Measurements from ENCODE around the gene SNX12. TPM values are rescaled to one million over a fixed set of nuclear protein-coding genes. Genes with fewer than 3 reads are reported as not detected.
"Not testable (repeated sequence)": the region's sequence is repeated elsewhere in the genome, so short reads cannot be mapped to it uniquely, and the experiment has no call there.

Gene SNX12
- total and polyA plus RNA-seq, 12 donors = 25.4 to 101 (median 76.3) TPM

DNA sequence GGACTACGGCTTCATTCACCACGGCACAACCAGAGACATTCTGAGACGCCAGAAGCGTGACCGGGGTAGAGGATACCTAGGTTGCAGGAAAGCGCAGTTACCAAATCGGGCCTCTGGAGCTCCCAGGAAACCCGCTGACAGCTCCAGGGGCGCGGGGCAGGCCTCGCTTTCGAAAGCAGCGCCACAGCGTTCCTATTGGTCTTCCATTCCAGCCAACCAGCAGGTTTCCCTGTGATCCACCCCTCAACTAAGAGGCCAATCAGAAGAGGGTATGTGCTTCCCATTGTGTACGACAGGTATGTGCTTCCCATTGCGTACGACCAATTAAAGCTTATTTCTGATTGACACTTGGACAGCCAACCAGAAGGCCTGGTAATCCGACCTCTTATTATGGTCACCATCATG, 14.9 kb downstream of the SNX12 start:
- intact Hi-C loops (cut with DNase I) = no loop called here
- Histone ChIP-seq H3K4me3 (no peak overlapping the region), H3K27me3 (peaks cover 3% of the 10 kb centered on the region), H3K36me3 (replicated peaks in 1 of 2) (peaks cover 0 to 4% of the 10 kb centered on the region in 2 donors), H3K9me3 (replicated peaks in 1 of 3) (no peaks in the 10 kb centered on the region), H3K27ac (no peak overlapping the region), H3K4me1 (replicated peaks in 1 of 2) (no peaks in the 10 kb centered on the region)
- DNase-seq = peak in 6 of 7 donors; percentile 8 to 61 (median 16)
- WGBS, 4 donors = 55 to 83% (median 58%) methylated on average over 7 to 18 of the region's 18 CpGs; no CpG with 5 or more reads in 1 of the 4 donors
- TF ChIP-seq POLR2A (IDR thresholded peaks at IDR 0.05) = no peak
- TF ChIP-seq, protein P1, sequence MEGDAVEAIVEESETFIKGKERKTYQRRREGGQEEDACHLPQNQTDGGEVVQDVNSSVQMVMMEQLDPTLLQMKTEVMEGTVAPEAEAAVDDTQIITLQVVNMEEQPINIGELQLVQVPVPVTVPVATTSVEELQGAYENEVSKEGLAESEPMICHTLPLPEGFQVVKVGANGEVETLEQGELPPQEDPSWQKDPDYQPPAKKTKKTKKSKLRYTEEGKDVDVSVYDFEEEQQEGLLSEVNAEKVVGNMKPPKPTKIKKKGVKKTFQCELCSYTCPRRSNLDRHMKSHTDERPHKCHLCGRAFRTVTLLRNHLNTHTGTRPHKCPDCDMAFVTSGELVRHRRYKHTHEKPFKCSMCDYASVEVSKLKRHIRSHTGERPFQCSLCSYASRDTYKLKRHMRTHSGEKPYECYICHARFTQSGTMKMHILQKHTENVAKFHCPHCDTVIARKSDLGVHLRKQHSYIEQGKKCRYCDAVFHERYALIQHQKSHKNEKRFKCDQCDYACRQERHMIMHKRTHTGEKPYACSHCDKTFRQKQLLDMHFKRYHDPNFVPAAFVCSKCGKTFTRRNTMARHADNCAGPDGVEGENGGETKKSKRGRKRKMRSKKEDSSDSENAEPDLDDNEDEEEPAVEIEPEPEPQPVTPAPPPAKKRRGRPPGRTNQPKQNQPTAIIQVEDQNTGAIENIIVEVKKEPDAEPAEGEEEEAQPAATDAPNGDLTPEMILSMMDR (IDR thresholded peaks at IDR 0.05) = no peak

DNA sequence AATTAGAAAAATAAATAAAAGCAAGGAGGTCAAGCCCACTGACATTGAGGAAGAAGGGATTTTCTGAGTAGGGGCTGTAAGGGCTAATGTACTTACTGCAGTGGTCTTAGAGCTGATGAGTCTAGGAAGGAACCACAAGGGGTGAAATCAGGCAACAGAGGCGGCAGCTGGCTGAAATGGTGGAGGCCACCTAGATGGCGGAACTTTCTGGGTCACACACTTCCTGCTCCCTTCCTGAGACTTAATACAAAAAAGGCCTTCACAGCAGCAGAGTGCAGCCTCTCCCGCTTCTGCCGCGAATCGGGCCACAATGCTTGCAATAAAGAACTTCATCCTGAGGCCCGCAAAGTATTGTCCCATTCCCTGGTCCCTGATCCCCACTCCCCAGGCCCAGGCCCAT, 15.4 kb downstream of the SNX12 start:
- WGBS, 4 donors = 54 to 76% (median 61%) methylated on average over 1 to 7 of the region's 7 CpGs
- intact Hi-C loops (cut with DNase I) = no loop called here
- Histone ChIP-seq H3K9me3 (replicated peaks in 1 of 3) (no peaks in the 10 kb centered on the region), H3K36me3 (replicated peaks in 1 of 2) (peaks cover 0 to 4% of the 10 kb centered on the region in 2 donors), H3K4me1 (replicated peaks in 1 of 2) (no peaks in the 10 kb centered on the region), H3K27ac (no peak overlapping the region), H3K27me3 (peaks cover 3% of the 10 kb centered on the region), H3K4me3 (no peak overlapping the region)
- no peak for TF ChIP-seq POLR2A (IDR thresholded peaks at IDR 0.05)
- TF ChIP-seq, protein P1 (IDR thresholded peaks at IDR 0.05) = no peak
- DNase-seq = no peak

DNA sequence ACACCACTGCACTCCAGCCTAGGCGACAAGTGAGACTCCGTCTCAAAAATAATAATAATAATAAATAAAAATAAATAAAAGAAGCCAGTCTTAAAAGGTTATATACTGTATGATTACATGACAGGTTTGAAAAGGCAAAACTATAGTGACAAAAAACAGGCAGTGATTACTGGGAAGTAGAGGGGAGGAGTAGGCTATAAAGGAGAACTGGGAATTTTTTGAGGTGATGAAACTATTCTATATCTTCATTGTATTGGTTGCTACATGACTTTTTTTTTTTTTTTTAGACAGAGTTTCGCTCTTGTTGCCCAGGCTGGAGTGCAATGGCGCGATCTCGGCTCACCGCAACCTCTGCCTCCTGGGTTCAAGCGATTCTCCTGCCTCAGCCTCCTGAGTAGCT, 20.2 kb downstream of the SNX12 start:
- WGBS, 4 donors = 85 to 100% (median 95%) methylated on average over 3 to 8 of the region's 8 CpGs
- H3K27me3 ChIP-seq; H3K27ac ChIP-seq; H3K4me1 ChIP-seq (replicated peaks in 1 of 2); H3K4me3 ChIP-seq; H3K36me3 ChIP-seq (replicated peaks in 1 of 2); H3K9me3 ChIP-seq (replicated peaks in 1 of 3); DNase-seq; intact Hi-C loops (cut with DNase I): not testable (repeated sequence)

DNA sequence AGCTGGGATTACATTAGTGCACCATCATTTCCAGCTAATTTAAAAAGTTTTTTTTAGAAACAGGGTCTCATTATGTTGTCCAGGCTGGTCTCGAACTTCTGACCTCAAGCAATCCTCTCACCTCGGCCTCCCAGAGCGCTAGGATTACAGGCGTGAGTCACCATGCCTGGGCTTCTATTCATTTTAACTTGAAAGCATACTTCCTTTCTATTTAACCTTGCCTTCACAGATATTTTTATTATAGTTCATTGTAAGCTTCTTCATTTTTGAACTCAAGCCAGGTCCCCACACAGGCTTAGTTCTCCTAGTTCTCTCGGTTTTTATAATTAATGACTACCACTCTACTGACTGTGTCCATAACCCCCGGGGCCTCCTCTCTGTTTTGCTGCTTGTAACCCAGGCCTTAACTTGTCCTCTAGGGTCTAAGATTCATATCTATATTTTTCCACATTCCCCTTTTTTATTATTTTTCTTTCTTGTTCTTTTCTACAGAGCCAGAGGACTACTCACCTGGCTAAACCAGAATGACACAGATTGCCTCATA, 50.7 kb downstream of the SNX12 start:
- no peaks in the 10 kb centered on the region for H3K27me3 ChIP-seq
- no peak overlapping the region for H3K4me3 ChIP-seq
- H3K27ac ChIP-seq = no peak overlapping the region
- TF ChIP-seq POLR2A (IDR thresholded peaks at IDR 0.05) = no peak
- TF ChIP-seq, protein P1 (IDR thresholded peaks at IDR 0.05) = no peak
- no peaks in the 10 kb centered on the region for H3K4me1 ChIP-seq (replicated peaks in 1 of 2)
- WGBS, 4 donors = 34 to 48% (median 44%) methylated on average over 6 of the region's 6 CpGs
- peak in 4 of 7 donors; percentile 8 to 25 (median 16) for DNase-seq
- no peaks in the 10 kb centered on the region for H3K36me3 ChIP-seq (replicated peaks in 1 of 2)
- intact Hi-C loops (cut with DNase I) = no loop called here
- no peaks in the 10 kb centered on the region for H3K9me3 ChIP-seq (replicated peaks in 1 of 3)

Small RNA genes lying within 50 kb of the gene (small RNA-seq; reads per million reads assigned to genes)
- gene CXorf65 = 0 reads per million in 2 donors
- 0 reads per million in 2 donors for gene RNU1-56P

Other genes starting within 250 kb of the SNX12 start
- not detected for gene TEX11, start 159.6 kb downstream of the SNX12 start, total RNA-seq
- under 1 TPM in 1 of 3 donors, not detected in 2; 0.13 TPM for gene TEX11, start 159.6 kb downstream of the SNX12 start, polyA plus RNA-seq
- under 1 TPM in 2 of 9 donors, not detected in 7; 0.11 to 0.28 TPM for gene SLC7A3, start 137.2 kb downstream of the SNX12 start, total RNA-seq
- gene SLC7A3, start 137.2 kb downstream of the SNX12 start, polyA plus RNA-seq = not detected
- gene FOXO4, start 27.5 kb upstream of the SNX12 start, total RNA-seq = 100 to 1,000 TPM in 5 of 9 donors, 10 to 100 TPM in 4; 61.3 to 191 (median 101) TPM
- 10 to 100 TPM; 14.3 to 47.7 (median 34.2) TPM for gene FOXO4, start 27.5 kb upstream of the SNX12 start, polyA plus RNA-seq
- gene CXorf65, start 38.4 kb upstream of the SNX12 start, total RNA-seq = not detected
- gene CXorf65, start 38.4 kb upstream of the SNX12 start, polyA plus RNA-seq = under 1 TPM in 1 of 3 donors, not detected in 2; 0.51 TPM
- 1 to 10 TPM in 8 of 9 donors, under 1 TPM in 1; 0.22 to 5.5 (median 1.9) TPM for gene IL2RG, start 43.2 kb upstream of the SNX12 start, total RNA-seq
- gene IL2RG, start 43.2 kb upstream of the SNX12 start, polyA plus RNA-seq = 1 to 10 TPM; 4.3 to 7.0 (median 4.9) TPM
- gene MED12, start 50.3 kb upstream of the SNX12 start, total RNA-seq = 100 to 1,000 TPM in 2 of 9 donors, 10 to 100 TPM in 7; 39.0 to 107 (median 90.6) TPM
- 10 to 100 TPM; 34.0 to 49.3 (median 44.3) TPM for gene MED12, start 50.3 kb upstream of the SNX12 start, polyA plus RNA-seq
- 10 to 100 TPM; 10.3 to 51.6 (median 24.9) TPM for gene NLGN3, start 76.5 kb upstream of the SNX12 start, total RNA-seq
- 10 to 100 TPM in 2 of 3 donors, 1 to 10 TPM in 1; 8.9 to 15.7 (median 10.6) TPM for gene NLGN3, start 76.5 kb upstream of the SNX12 start, polyA plus RNA-seq
- gene GJB1, start 154.9 kb upstream of the SNX12 start, total RNA-seq = under 1 TPM in 1 of 9 donors, not detected in 8; 0.18 TPM
- gene GJB1, start 154.9 kb upstream of the SNX12 start, polyA plus RNA-seq = not detected
- gene ZMYM3, start 185.8 kb upstream of the SNX12 start, total RNA-seq = 10 to 100 TPM; 31.3 to 77.3 (median 46.5) TPM
- 10 to 100 TPM; 23.0 to 36.1 (median 28.8) TPM for gene ZMYM3, start 185.8 kb upstream of the SNX12 start, polyA plus RNA-seq
- 100 to 1,000 TPM; 267 to 524 (median 324) TPM for gene NONO, start 215.3 kb upstream of the SNX12 start, total RNA-seq
- 100 to 1,000 TPM; 140 to 492 (median 170) TPM for gene NONO, start 215.3 kb upstream of the SNX12 start, polyA plus RNA-seq
- 1 to 10 TPM in 3 of 9 donors, under 1 TPM in 5, not detected in 1; 0.18 to 3.2 (median 0.81) TPM for gene ITGB1BP2, start 233.4 kb upstream of the SNX12 start, total RNA-seq
- gene ITGB1BP2, start 233.4 kb upstream of the SNX12 start, polyA plus RNA-seq = 1 to 10 TPM in 2 of 3 donors, under 1 TPM in 1; 0.31 to 1.6 (median 1.5) TPM

All from adrenal gland (tissue), 12 donors.